ENCODE data around the gene DHRSX. TPM values are rescaled to one million over a fixed set of nuclear protein-coding genes. Genes with fewer than 3 reads are reported as not detected.
"Not testable (repeated sequence)": the region's sequence is repeated elsewhere in the genome, so short reads cannot be mapped to it uniquely, and the experiment has no call there.

The DHRSX gene
- total RNA-seq, 3 donors from 2014 or later (not counting 1 experiment from before 2014, with no cell fraction given), result 21.5 to 26.1 (median 22.9) TPM

- H3K27me3 ChIP-seq (ENCODE audit: control insufficient read depth, insufficient read depth, low read length), result no peaks in the 10 kb centered on the region
- Mint-ChIP-seq H3K4me3 (no peak overlapping the region), H3K27me3 (ENCODE audit: low read depth in 2 of 2) (no peaks in the 10 kb centered on the region), H3K9me3 (no peaks in the 10 kb centered on the region), H3K27ac (no peak overlapping the region), H3K36me3 (no peaks in the 10 kb centered on the region), H3K4me1 (peaks cover 24 to 41% of the 10 kb centered on the region in 2 donors)
- no peaks in the 10 kb centered on the region for H3K4me1 ChIP-seq (ENCODE audit: control insufficient read depth, insufficient read depth, low read length)
- no peak overlapping the region for H3K4me3 ChIP-seq (ENCODE audit: low read length)
- 95% methylated on average over 15 of the region's 15 CpGs for WGBS (ENCODE audit: insufficient coverage)
- ATAC-seq (no peak), DNase-seq (no peak)
- no peak for TF ChIP-seq CTCF (IDR thresholded peaks at IDR 0.05)
- H3K27ac ChIP-seq (ENCODE audit: low read length), result no peak overlapping the region
- no peaks in the 10 kb centered on the region for H3K9me3 ChIP-seq (ENCODE audit: control insufficient read depth, insufficient read depth, low read length)
- no peaks in the 10 kb centered on the region for H3K36me3 ChIP-seq (ENCODE audit: control insufficient read depth, insufficient read depth, low read length)
- intact Hi-C loops (cut with micrococcal nuclease), result no loop called here
Measured at GRCh38 chrX:2464677-2465166, 36.1 kb downstream of the DHRSX start.

- no peaks in the 10 kb centered on the region for H3K27me3 ChIP-seq (ENCODE audit: control insufficient read depth, insufficient read depth, low read length)
- no peaks in the 10 kb centered on the region for H3K9me3 ChIP-seq (ENCODE audit: control insufficient read depth, insufficient read depth, low read length)
- H3K9me3 Mint-ChIP-seq, result no peaks in the 10 kb centered on the region
- intact Hi-C loops (cut with micrococcal nuclease), result no loop called here
- DNase-seq (no peak), ATAC-seq (no peak)
- H3K36me3 ChIP-seq (ENCODE audit: control insufficient read depth, insufficient read depth, low read length), result no peaks in the 10 kb centered on the region
- H3K27me3 Mint-ChIP-seq (ENCODE audit: low read depth in 2 of 2), result no peaks in the 10 kb centered on the region
- H3K4me3 Mint-ChIP-seq, result no peak overlapping the region
- H3K4me1 Mint-ChIP-seq, result peaks cover 24 to 41% of the 10 kb centered on the region in 2 donors
- TF ChIP-seq CTCF (IDR thresholded peaks at IDR 0.05), result no peak
- WGBS (ENCODE audit: insufficient coverage), result 95% methylated on average over 31 of the region's 31 CpGs
- no peak overlapping the region for H3K27ac Mint-ChIP-seq
- no peaks in the 10 kb centered on the region for H3K4me1 ChIP-seq (ENCODE audit: control insufficient read depth, insufficient read depth, low read length)
- no peak overlapping the region for H3K4me3 ChIP-seq (ENCODE audit: low read length)
- no peaks in the 10 kb centered on the region for H3K36me3 Mint-ChIP-seq
- H3K27ac ChIP-seq (ENCODE audit: low read length), result no peak overlapping the region
Measured at GRCh38 chrX:2463973-2464676, 36.7 kb downstream of the DHRSX start.

- H3K4me1 ChIP-seq (ENCODE audit: control insufficient read depth, insufficient read depth, low read length); H3K4me3 ChIP-seq (ENCODE audit: low read length); H3K36me3 ChIP-seq (ENCODE audit: control insufficient read depth, insufficient read depth, low read length); H3K27ac Mint-ChIP-seq; H3K27me3 Mint-ChIP-seq (ENCODE audit: low read depth in 2 of 2); intact Hi-C loops (cut with micrococcal nuclease); H3K27ac ChIP-seq (ENCODE audit: low read length); DNase-seq; H3K9me3 Mint-ChIP-seq; H3K27me3 ChIP-seq (ENCODE audit: control insufficient read depth, insufficient read depth, low read length); H3K36me3 Mint-ChIP-seq; H3K9me3 ChIP-seq (ENCODE audit: control insufficient read depth, insufficient read depth, low read length); H3K4me3 Mint-ChIP-seq; ATAC-seq: not testable (repeated sequence)
- peaks cover 21 to 37% of the 10 kb centered on the region in 2 donors for H3K4me1 Mint-ChIP-seq
- 93% methylated on average over 10 of the region's 10 CpGs for WGBS (ENCODE audit: insufficient coverage)
Measured at GRCh38 chrX:2463481-2463880, 37.3 kb downstream of the DHRSX start.

- ATAC-seq, result no peak
- no peak overlapping the region for H3K4me3 ChIP-seq (ENCODE audit: low read length)
- WGBS (ENCODE audit: insufficient coverage), result 90% methylated on average over 2 of the region's 3 CpGs
- H3K27me3 ChIP-seq (ENCODE audit: control insufficient read depth, insufficient read depth, low read length), result no peaks in the 10 kb centered on the region
- H3K36me3 Mint-ChIP-seq, result no peaks in the 10 kb centered on the region
- no peaks in the 10 kb centered on the region for H3K27me3 Mint-ChIP-seq (ENCODE audit: low read depth in 2 of 2)
- DNase-seq, result no peak
- H3K27ac Mint-ChIP-seq, result no peak overlapping the region
- intact Hi-C loops (cut with micrococcal nuclease), result no loop called here
- H3K4me1 ChIP-seq (ENCODE audit: control insufficient read depth, insufficient read depth, low read length), result no peaks in the 10 kb centered on the region
- no peaks in the 10 kb centered on the region for H3K36me3 ChIP-seq (ENCODE audit: control insufficient read depth, insufficient read depth, low read length)
- peaks cover 15 to 30% of the 10 kb centered on the region in 2 donors for H3K4me1 Mint-ChIP-seq
- no peaks in the 10 kb centered on the region for H3K9me3 Mint-ChIP-seq
- H3K9me3 ChIP-seq (ENCODE audit: control insufficient read depth, insufficient read depth, low read length), result no peaks in the 10 kb centered on the region
- no peak overlapping the region for H3K4me3 Mint-ChIP-seq
- H3K27ac ChIP-seq (ENCODE audit: low read length), result no peak overlapping the region
- no peak for TF ChIP-seq CTCF (IDR thresholded peaks at IDR 0.05)
Measured at GRCh38 chrX:2462780-2463179, 38.0 kb downstream of the DHRSX start.
